Stimulated activated CD8-positive, alpha-beta memory T cell treated with anti-CD3 and anti-CD28 coated beads, Interleukin-4, amount 100 ng/mL, for 1 hour (primary cell): ENCODE results near the gene REPS1.

Source experiments
- DNase-seq, 2 donors: peaks; one replicate each; pipeline ENCODE4 v3.0.0-alpha.2; 2020; ENCODE audit warnings: low read depth in 2 of 2, low spot score in 1 of 2

The REPS1 gene

GRCh38 chr6:138926579-138926978 lies 61.5 kb downstream of the REPS1 start:
- DNase-seq: no peak

- no peak for DNase-seq
Measured at GRCh38 chr6:138925806-138926205, 62.2 kb downstream of the REPS1 start.

- DNase-seq: no peak
Measured at GRCh38 chr6:138923561-138923960, 64.5 kb downstream of the REPS1 start.

GRCh38 chr6:138920906-138921305 lies 67.1 kb downstream of the REPS1 start:
- no peak for DNase-seq

GRCh38 chr6:138914701-138915100 lies 73.4 kb downstream of the REPS1 start:
- DNase-seq: no peak

GRCh38 chr6:138912308-138912707 lies 75.7 kb downstream of the REPS1 start:
- DNase-seq: no peak

- DNase-seq: no peak
Measured at GRCh38 chr6:138909975-138910374, 78.1 kb downstream of the REPS1 start.

- no peak for DNase-seq
Measured at GRCh38 chr6:138909511-138909910, 78.5 kb downstream of the REPS1 start.

GRCh38 chr6:138907167-138907566 lies 80.9 kb downstream of the REPS1 start:
- DNase-seq: no peak

GRCh38 chr6:138897031-138897430 lies 91.0 kb downstream of the REPS1 start:
- no peak for DNase-seq

GRCh38 chr6:138896104-138896756 lies 91.8 kb downstream of the REPS1 start:
- DNase-seq: no peak

- no peak for DNase-seq
Measured at GRCh38 chr6:138891255-138891986, 96.6 kb downstream of the REPS1 start.

- no peak for DNase-seq
Measured at GRCh38 chr6:138885156-138885819, 102.8 kb downstream of the REPS1 start.

GRCh38 chr6:138882369-138883017 lies 105.6 kb downstream of the REPS1 start:
- DNase-seq: no peak

GRCh38 chr6:138873191-138873590 lies 114.9 kb downstream of the REPS1 start:
- no peak for DNase-seq

GRCh38 chr6:138869398-138869797 lies 118.7 kb downstream of the REPS1 start:
- no peak for DNase-seq

- DNase-seq: no peak
Measured at GRCh38 chr6:138868181-138868580, 119.9 kb downstream of the REPS1 start.

- no peak for DNase-seq
Measured at GRCh38 chr6:138865480-138866109, 122.5 kb downstream of the REPS1 start.

GRCh38 chr6:138864343-138864890 lies 123.6 kb downstream of the REPS1 start:
- DNase-seq: no peak

GRCh38 chr6:138863321-138863720 lies 124.7 kb downstream of the REPS1 start:
- no peak for DNase-seq

GRCh38 chr6:138862456-138862855 lies 125.6 kb downstream of the REPS1 start:
- DNase-seq: no peak
